ENCODE measurements around the gene RBMX2. TPM values are rescaled to one million over a fixed set of nuclear protein-coding genes. Genes with fewer than 3 reads are reported as not detected.
"Not testable (repeated sequence)": the region's sequence is repeated elsewhere in the genome, so short reads cannot be mapped to it uniquely, and the experiment has no call there.

Gene RBMX2
- total RNA-seq, 1 donor from 2014 or later: 24.5 TPM

DNA sequence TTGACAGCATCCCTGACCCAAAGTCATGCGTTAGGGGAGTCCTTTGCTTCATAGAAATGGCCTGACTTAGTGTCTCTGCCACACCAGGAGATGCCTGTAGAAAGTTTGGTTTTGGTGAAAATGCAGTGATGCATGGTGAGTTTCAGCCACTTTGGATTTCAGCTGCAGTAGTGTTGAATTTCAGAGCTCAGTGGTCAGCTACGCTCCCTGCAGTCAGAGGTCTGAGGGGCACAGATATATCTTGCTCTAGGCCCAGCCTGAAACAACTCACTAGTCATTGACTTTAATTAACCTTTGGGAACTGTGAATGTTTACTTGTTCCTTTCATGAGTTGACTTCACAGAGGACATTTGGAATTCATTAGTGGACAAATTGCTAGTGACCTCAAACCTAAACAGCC lies 17.5 kb downstream of the RBMX2 start:
- Mint-ChIP-seq H3K27ac (ENCODE audit: unreplicated experiment) (no peak overlapping the region), H3K36me3 (ENCODE audit: low read depth, unreplicated experiment) (no peaks in the 10 kb centered on the region), H3K27me3 (ENCODE audit: unreplicated experiment) (no peaks in the 10 kb centered on the region), H3K4me1 (ENCODE audit: unreplicated experiment) (no peaks in the 10 kb centered on the region), H3K9me3 (ENCODE audit: unreplicated experiment) (no peaks in the 10 kb centered on the region), H3K4me3 (ENCODE audit: unreplicated experiment) (no peak overlapping the region)
- TF ChIP-seq, protein P1, sequence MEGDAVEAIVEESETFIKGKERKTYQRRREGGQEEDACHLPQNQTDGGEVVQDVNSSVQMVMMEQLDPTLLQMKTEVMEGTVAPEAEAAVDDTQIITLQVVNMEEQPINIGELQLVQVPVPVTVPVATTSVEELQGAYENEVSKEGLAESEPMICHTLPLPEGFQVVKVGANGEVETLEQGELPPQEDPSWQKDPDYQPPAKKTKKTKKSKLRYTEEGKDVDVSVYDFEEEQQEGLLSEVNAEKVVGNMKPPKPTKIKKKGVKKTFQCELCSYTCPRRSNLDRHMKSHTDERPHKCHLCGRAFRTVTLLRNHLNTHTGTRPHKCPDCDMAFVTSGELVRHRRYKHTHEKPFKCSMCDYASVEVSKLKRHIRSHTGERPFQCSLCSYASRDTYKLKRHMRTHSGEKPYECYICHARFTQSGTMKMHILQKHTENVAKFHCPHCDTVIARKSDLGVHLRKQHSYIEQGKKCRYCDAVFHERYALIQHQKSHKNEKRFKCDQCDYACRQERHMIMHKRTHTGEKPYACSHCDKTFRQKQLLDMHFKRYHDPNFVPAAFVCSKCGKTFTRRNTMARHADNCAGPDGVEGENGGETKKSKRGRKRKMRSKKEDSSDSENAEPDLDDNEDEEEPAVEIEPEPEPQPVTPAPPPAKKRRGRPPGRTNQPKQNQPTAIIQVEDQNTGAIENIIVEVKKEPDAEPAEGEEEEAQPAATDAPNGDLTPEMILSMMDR (IDR thresholded peaks at IDR 0.05; ENCODE audit: unreplicated experiment): no peak
- DNase-seq (ENCODE audit: low spot score): no peak

DNA sequence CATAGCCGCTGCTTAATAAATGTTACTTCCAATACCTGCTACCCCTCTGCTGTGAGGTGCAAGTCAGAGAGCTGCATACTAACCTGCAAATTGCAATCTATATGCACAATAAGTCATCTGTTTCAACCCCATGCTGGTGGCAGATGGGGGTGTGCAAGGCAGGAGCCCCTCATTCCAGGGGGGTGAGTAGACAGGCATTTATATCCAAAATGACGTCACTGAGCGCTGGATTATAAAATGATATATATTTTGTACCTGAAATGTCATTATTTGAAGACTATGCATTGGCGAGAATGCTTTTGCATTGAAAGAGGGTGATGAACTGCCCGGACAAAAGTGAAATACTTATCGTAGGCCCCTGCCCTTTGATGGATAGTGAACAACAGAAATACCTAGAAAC lies 24.7 kb downstream of the RBMX2 start:
- H3K27me3 Mint-ChIP-seq (ENCODE audit: unreplicated experiment): no peaks in the 10 kb centered on the region
- H3K4me3 Mint-ChIP-seq (ENCODE audit: unreplicated experiment): no peak overlapping the region
- no peak for DNase-seq (ENCODE audit: low spot score)
- H3K9me3 Mint-ChIP-seq (ENCODE audit: unreplicated experiment): no peaks in the 10 kb centered on the region
- peaks cover 4% of the 10 kb centered on the region for H3K36me3 Mint-ChIP-seq (ENCODE audit: low read depth, unreplicated experiment)
- no peaks in the 10 kb centered on the region for H3K4me1 Mint-ChIP-seq (ENCODE audit: unreplicated experiment)
- no peak overlapping the region for H3K27ac Mint-ChIP-seq (ENCODE audit: unreplicated experiment)
- TF ChIP-seq, protein P1 (IDR thresholded peaks at IDR 0.05; ENCODE audit: unreplicated experiment): no peak

DNA sequence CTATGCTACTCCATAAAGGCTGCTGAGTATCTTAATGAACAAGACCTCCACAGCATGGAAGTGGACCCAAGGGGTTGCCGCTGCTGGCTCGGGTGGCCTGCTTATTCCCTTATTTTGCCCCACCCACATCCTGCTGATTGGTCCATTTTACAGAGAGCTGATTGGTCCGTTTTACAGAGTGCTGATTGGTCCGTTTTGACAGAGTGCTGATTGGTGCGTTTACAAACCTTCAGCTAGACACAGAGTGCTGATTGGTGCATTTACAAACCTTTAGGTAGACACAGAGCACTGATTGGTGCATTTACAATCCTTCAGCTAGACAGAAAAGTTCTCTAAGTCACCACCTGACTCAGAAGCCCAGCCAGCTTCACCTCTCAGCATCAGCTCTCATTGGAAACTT lies 27.4 kb downstream of the RBMX2 start:
- H3K4me1 Mint-ChIP-seq (ENCODE audit: unreplicated experiment); DNase-seq (ENCODE audit: low spot score); H3K36me3 Mint-ChIP-seq (ENCODE audit: low read depth, unreplicated experiment); H3K9me3 Mint-ChIP-seq (ENCODE audit: unreplicated experiment); H3K27me3 Mint-ChIP-seq (ENCODE audit: unreplicated experiment); H3K27ac Mint-ChIP-seq (ENCODE audit: unreplicated experiment); H3K4me3 Mint-ChIP-seq (ENCODE audit: unreplicated experiment): not testable (repeated sequence)

DNA sequence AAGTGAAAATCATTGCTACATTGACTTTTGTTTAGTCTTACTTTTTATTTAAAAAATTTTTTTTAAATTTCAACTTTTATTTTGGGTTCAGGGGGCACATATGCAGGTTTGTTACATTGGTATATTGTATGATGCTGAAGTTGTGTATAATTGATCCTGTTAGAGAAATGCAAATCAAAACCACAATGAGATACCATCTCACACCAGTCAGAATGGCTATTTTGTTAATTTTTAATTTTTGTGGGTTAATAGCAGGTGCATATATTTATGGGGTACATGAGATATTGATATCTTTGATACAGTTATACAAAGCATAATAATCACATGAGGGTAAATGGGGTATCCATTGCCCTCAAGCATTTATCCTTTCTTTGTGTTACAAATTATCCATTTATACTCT lies 34.1 kb downstream of the RBMX2 start:
- H3K4me1 Mint-ChIP-seq (ENCODE audit: unreplicated experiment): no peaks in the 10 kb centered on the region
- H3K4me3 Mint-ChIP-seq (ENCODE audit: unreplicated experiment): no peak overlapping the region
- no peak overlapping the region for H3K27ac Mint-ChIP-seq (ENCODE audit: unreplicated experiment)
- no peaks in the 10 kb centered on the region for H3K36me3 Mint-ChIP-seq (ENCODE audit: low read depth, unreplicated experiment)
- TF ChIP-seq, protein P1 (IDR thresholded peaks at IDR 0.05; ENCODE audit: unreplicated experiment): no peak
- no peaks in the 10 kb centered on the region for H3K9me3 Mint-ChIP-seq (ENCODE audit: unreplicated experiment)
- peaks cover 2% of the 10 kb centered on the region for H3K27me3 Mint-ChIP-seq (ENCODE audit: unreplicated experiment)
- DNase-seq (ENCODE audit: low spot score): no peak

DNA sequence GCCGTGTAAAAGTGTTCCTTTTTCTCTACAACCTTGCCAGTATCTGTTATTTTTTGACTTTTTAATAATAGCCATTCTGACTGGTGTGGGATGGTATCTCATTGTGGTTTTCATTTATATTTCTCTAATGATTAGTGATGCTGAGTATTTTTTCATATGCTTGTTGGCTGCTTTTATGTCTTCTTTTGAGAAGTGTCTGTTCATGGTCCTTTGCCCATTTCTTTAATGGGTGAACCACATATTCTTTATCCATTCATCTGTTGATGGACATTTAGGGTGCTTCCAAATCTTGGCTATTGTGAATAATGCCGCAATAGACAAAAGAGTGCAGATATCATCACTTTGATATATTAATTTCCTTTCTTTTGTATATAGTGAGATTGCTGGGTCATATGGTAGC lies 36.2 kb downstream of the RBMX2 start:
- not testable (repeated sequence) for H3K9me3 Mint-ChIP-seq (ENCODE audit: unreplicated experiment); H3K4me3 Mint-ChIP-seq (ENCODE audit: unreplicated experiment); DNase-seq (ENCODE audit: low spot score); H3K27me3 Mint-ChIP-seq (ENCODE audit: unreplicated experiment); H3K4me1 Mint-ChIP-seq (ENCODE audit: unreplicated experiment); H3K36me3 Mint-ChIP-seq (ENCODE audit: low read depth, unreplicated experiment); H3K27ac Mint-ChIP-seq (ENCODE audit: unreplicated experiment)

DNA sequence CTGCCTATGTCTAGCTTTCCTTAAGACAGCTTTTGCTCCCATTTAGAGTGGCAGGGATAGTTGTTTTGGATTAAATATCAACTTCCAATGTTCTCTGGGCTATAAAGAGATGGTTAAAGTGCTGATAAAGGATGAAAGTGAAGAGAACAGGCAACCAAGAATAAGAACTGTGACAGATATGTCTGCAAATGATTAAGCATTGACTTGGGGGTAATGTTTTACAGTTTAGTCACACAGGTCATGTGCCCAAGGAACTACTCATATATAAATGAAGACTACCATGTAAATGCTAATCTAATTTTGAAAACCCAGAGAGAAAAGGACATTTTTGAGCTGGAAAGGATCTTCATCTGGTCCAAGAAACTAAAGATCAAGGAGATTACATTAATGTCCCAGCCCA lies 42.1 kb downstream of the RBMX2 start:
- no peak overlapping the region for H3K4me3 Mint-ChIP-seq (ENCODE audit: unreplicated experiment)
- H3K9me3 Mint-ChIP-seq (ENCODE audit: unreplicated experiment): no peaks in the 10 kb centered on the region
- no peaks in the 10 kb centered on the region for H3K27me3 Mint-ChIP-seq (ENCODE audit: unreplicated experiment)
- no peak for DNase-seq (ENCODE audit: low spot score)
- no peak overlapping the region for H3K27ac Mint-ChIP-seq (ENCODE audit: unreplicated experiment)
- TF ChIP-seq, protein P1 (IDR thresholded peaks at IDR 0.05; ENCODE audit: unreplicated experiment): no peak
- H3K36me3 Mint-ChIP-seq (ENCODE audit: low read depth, unreplicated experiment): no peaks in the 10 kb centered on the region
- H3K4me1 Mint-ChIP-seq (ENCODE audit: unreplicated experiment): no peaks in the 10 kb centered on the region
